Measurements from ENCODE around the gene RAB3C.

RAB3C gene

DNA sequence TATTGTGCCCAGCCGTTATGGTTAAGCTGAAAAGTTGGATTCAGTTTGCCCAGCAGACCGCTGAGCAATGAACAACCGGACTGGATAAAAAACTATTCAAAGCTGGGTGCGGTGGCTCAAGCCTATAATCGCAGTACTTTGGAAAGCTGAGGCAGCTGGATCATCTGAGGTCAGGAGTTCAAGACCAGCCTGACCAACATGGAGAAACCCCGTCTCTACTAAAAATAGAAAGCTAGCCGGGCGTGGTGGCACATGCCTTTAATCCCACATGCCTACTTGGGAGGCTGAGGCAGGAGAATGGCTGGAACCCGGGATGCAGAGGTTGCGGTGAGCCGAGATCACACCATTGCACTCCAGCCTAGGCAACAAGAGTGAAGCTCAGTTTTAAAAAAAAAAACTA is 318.4 kb downstream of the RAB3C start:
- no peak overlapping the region for H3K27ac ChIP-seq
- DNase-seq (ENCODE audit: low read depth, low spot score) = no peak

DNA sequence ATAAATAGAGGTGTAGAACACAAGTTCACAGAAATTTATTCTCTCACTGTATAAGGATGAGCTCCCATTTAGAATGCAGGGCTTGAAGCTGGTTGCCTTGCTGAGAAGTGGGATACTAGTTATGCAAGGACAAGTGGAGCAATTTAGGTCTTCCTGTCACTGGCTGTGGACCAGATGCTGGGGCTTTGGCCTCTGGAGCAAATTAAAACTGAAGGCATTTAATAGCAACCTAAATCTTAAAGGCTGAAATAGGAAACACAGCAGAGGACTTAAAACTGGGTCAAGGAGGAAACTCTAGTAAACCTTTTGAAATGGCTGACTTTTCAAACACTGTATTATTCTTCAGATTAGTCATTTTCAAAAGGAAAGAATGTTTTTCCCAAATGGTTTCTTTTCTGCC is 319.4 kb downstream of the RAB3C start:
- no peak overlapping the region for H3K27ac ChIP-seq
- no peak for DNase-seq (ENCODE audit: low read depth, low spot score)

DNA sequence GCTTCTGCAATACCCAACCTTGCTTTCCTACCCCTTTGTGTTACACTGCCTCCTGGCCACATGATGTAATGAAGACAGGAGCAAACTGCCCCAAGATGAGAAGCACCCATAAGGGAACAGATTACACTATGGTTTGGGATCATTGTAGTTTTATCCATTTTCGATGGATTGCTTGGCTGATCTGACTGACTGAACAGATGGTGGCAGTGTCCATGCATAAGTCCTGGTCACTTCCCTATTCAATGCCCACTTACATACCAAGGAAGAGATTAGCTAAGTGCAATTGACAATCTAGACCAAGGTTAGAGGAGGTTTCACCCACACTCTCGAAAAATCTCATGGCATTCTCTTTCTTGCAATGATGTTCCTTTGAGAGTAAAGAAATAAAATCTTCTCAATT is 319.9 kb downstream of the RAB3C start:
- no peak overlapping the region for H3K27ac ChIP-seq
- no peak for DNase-seq (ENCODE audit: low read depth, low spot score)

- DNase-seq (ENCODE audit: low read depth, low spot score) = no peak
- no peak overlapping the region for H3K27ac ChIP-seq
Observed at GRCh38 chr5:58904737-58905136, 321.9 kb downstream of the RAB3C start.

- no peak for DNase-seq (ENCODE audit: low read depth, low spot score)
- H3K27ac ChIP-seq = no peak overlapping the region
Observed at GRCh38 chr5:58905944-58906343, 323.1 kb downstream of the RAB3C start.

Measured in epithelial cell of prostate (primary cell).